ENCODE data around the gene EPN3. TPM values are rescaled to one million over a fixed set of nuclear protein-coding genes. Genes with fewer than 3 reads are reported as not detected.

EPN3 gene
- total RNA-seq, 2 experiments from 2014 or later, result not detected

DNA sequence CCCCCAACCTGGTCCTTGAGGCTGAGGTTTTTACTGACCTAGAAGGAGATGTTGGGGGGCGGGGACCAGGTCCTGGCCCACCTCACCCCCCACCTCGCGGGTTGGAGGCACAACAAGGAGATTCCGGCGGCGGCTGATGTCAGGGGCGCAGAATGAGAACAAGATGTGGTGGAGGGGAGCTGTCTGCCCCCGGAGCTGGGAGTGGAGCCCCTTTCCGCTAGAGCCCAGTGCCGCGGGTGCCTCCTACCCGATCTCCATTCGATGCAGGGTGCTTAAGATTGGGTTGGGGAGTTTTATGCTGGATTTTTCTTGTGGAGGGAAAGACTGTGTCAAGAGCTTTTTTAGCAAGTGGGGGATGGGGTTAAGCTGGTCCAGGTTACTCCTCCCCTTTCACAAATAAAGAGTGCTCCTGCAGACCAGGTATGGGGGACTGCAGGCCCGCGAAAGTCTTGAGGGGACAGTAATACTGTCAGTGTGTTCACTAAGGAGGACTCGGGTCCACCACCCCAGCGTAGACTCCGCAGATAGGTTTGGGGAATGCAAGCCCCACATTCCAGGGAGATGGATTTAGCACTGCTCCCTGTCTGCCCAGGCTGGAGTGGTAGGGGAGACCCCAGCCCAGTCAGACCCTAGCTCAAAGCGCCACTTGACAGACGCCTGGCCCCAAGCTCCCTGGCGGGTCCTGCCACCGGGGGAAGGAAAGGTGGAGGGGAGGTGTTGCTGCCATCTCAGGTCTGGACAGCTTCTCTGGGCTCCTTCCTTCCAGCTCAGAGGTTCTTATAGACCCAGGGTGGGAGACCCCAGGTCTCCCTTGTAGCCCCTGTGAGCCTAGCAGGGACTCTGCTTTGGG lies 29.9 kb downstream of the EPN3 start:
- Mint-ChIP-seq H3K27ac (no peak overlapping the region), H3K9me3 (ENCODE audit: low read depth) (no peaks in the 10 kb centered on the region), H3K27me3 (peaks cover 56% of the 10 kb centered on the region), H3K36me3 (ENCODE audit: low read depth) (no peaks in the 10 kb centered on the region), H3K4me3 (no peak overlapping the region), H3K4me1 (peaks cover 21% of the 10 kb centered on the region)
- ATAC-seq, result no peak
- peak; percentile 29 for DNase-seq
- ChIA-PET CTCF (interaction anchor here (0.9 to 1.8 kb wide), 11 partner anchors 11 to 280 kb away, joined by 3 to 9 read pairs (median 3); no protein-coding TSS in a partner anchor), POLR2A (no interaction called here)
- intact Hi-C loops (cut with DNase I, micrococcal nuclease), result loop anchor here in 1 of 2 experiments (5.0 kb wide), 1 partner anchor 65 kb away; no protein-coding TSS in a partner anchor

DNA sequence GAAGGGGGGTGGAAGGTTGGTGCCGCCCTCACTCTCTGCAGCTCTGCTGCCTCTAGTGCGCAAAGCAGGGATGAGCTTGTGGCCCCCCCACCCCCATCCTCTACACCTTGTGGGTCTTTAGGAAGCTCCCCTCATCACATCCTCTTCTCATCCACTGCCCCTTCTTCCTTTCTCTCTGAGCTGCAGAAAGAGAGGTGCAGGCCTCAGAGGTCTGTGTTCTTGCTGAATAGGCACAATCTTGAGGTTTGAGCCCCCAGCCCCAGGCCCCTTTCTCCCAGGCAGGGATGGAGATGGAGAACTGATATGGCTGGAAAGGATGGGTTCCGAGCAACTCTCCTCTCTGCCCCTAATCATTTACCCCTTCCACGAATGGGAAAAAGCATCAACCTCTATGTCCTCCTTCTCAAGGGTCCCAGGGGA lies 30.6 kb downstream of the EPN3 start:
- peaks cover 21% of the 10 kb centered on the region for H3K4me1 Mint-ChIP-seq
- DNase-seq (peak; percentile 30), ATAC-seq (no peak)
- POLR2A ChIA-PET, result no interaction called here
- H3K27me3 Mint-ChIP-seq, result peaks cover 55% of the 10 kb centered on the region
- no peaks in the 10 kb centered on the region for H3K36me3 Mint-ChIP-seq (ENCODE audit: low read depth)
- no peak overlapping the region for H3K4me3 Mint-ChIP-seq
- CTCF ChIA-PET, result interaction anchor here (0.7 to 1.8 kb wide), 9 partner anchors 12 to 279 kb away, joined by 3 to 9 read pairs (median 4); no protein-coding TSS in a partner anchor
- H3K9me3 Mint-ChIP-seq (ENCODE audit: low read depth), result no peaks in the 10 kb centered on the region
- intact Hi-C loops (cut with DNase I, micrococcal nuclease), result loop anchor here in 1 of 2 experiments (5.0 kb wide), 1 partner anchor 64 kb away; no protein-coding TSS in a partner anchor
- H3K27ac Mint-ChIP-seq, result no peak overlapping the region

DNA sequence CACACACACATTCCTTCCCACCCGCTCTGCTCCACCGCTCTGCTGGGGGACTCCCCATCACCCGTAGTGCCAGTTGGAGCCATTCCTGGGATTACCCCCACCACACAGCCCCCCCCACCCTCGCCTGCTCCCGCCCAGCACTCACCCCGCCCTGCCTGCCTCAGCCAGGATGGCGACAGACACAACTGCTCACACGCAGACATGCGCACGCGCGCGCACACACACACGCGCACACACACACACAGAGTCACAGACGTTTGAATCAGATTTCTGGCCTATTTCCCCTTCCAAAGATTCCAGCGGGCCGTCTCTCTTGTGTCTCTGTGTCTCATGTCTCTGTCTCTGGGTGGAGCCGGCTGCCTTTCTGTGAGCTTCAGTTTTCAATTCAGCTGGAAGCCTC lies 32.4 kb downstream of the EPN3 start:
- intact Hi-C loops (cut with DNase I, micrococcal nuclease), result loop anchor here in 1 of 2 experiments (5.0 kb wide), 1 partner anchor 62 kb away; no protein-coding TSS in a partner anchor
- ATAC-seq (no peak), DNase-seq (peak; percentile 48)
- H3K36me3 Mint-ChIP-seq (ENCODE audit: low read depth), result no peaks in the 10 kb centered on the region
- CTCF ChIA-PET, result interaction anchor here (0.6 to 0.9 kb wide), 3 partner anchors 10 to 167 kb away, joined by 3 to 6 read pairs (median 3); no protein-coding TSS in a partner anchor
- H3K27ac Mint-ChIP-seq, result no peak overlapping the region
- no peaks in the 10 kb centered on the region for H3K9me3 Mint-ChIP-seq (ENCODE audit: low read depth)
- H3K27me3 Mint-ChIP-seq, result peaks cover 43% of the 10 kb centered on the region
- peaks cover 11% of the 10 kb centered on the region for H3K4me1 Mint-ChIP-seq
- POLR2A ChIA-PET, result no interaction called here
- H3K4me3 Mint-ChIP-seq, result no peak overlapping the region

DNA sequence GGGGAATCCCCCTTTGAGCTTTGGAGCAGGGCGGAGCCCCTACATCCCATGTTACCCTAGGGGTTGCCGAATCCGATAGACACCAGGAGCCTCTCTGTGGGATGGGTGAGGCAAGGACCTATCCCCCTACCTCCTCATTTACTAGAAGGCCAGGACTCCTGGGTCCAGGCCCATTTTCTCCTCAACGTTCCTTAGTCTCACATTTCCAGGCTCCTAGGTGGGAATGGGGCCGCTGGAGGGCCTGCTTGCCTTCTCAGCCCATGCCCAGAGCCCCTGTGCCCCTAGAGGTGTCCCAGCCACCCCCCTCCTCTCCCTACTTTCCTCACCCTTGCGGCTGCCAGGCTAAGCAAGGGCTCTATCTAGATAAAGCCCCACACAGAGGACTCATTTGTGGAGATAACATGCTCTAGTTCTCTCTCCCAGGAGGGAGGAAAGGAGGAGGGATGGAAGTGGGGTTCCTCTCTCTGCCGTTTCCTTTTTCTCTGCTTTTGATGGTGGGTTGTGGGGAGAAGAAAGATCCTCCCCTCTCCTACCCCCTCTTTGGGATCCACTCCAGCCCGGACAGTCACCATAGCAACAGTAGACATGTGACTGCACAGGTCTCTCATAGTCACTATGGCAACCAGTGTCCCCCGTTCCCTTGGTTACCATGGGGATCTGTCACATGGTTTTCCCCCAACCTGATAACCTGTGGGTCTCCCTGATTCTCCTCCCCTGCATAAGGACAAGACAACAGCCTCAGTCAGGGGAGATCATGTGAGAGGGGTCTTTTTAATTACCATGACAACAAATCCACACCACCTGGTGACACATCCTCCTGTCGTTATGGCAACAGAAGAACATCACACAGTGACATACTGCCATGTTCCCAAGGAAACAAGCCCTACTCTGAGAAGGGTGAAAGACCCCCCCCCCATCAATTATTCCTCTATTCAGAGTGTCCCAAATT lies 33.1 kb downstream of the EPN3 start:
- CTCF ChIA-PET, result interaction anchor here (0.9 kb wide), 1 partner anchor 168 kb away, joined by 3 read pairs; no protein-coding TSS in a partner anchor

DNA sequence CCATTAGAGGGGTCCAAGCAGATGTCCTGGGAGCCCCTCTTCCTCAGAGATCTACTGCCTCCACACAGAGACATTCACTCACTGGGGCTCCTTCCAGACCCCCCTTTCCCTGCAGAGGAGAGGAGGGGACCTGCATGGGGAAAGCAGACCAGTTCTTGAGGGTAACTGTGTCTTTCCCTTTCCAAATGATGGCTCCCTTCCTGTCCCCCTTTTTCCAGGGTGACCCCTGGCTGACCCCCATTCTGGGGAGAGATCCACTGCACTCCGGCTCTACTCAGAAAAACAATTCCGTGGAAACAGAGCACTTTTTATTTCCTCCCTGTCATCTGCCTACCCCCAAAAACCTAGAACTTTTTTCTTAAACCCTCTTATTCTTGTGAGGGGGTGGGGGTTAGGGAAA lies 34.4 kb downstream of the EPN3 start:
- ChIA-PET CTCF (no interaction called here), POLR2A (no interaction called here)
- Mint-ChIP-seq H3K27ac (no peak overlapping the region), H3K9me3 (ENCODE audit: low read depth) (no peaks in the 10 kb centered on the region), H3K36me3 (ENCODE audit: low read depth) (no peaks in the 10 kb centered on the region), H3K27me3 (peaks cover 44% of the 10 kb centered on the region), H3K4me3 (no peak overlapping the region), H3K4me1 (peaks cover 8% of the 10 kb centered on the region)
- DNase-seq (no peak), ATAC-seq (no peak)
- intact Hi-C loops (cut with DNase I, micrococcal nuclease), result no loop called here

More for the DNA sequence above, 33.1 kb downstream of the EPN3 start:
- intact Hi-C loops (cut with DNase I, micrococcal nuclease), result no loop called here
- POLR2A ChIA-PET, result no interaction called here
- H3K36me3 Mint-ChIP-seq (ENCODE audit: low read depth), result no peaks in the 10 kb centered on the region
- no peak for ATAC-seq
- H3K4me1 Mint-ChIP-seq, result peaks cover 8% of the 10 kb centered on the region
- no peak overlapping the region for H3K4me3 Mint-ChIP-seq
- DNase-seq, result no peak
- H3K27ac Mint-ChIP-seq, result no peak overlapping the region
- no peaks in the 10 kb centered on the region for H3K9me3 Mint-ChIP-seq (ENCODE audit: low read depth)
- H3K27me3 Mint-ChIP-seq, result peaks cover 40% of the 10 kb centered on the region

DNA sequence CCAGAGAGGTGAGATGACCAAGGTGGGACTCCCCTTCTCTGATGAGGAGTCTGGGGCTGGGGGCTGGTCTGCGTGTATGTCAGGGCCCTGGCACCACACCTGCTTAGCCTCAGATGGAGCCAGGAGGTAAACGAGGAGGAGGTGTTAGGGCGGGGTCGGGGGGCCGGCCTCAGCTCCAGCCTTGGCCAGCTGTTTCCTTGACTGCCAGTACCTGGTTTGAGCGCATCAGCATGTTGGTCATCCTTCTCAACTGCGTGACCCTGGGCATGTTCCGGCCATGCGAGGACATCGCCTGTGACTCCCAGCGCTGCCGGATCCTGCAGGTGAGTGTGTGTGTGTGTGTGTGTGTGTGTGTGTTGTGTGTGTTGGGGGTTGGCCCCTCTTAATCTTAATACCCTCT lies 36.1 kb downstream of the EPN3 start:
- ATAC-seq, result no peak
- H3K27me3 Mint-ChIP-seq, result peaks cover 32% of the 10 kb centered on the region
- peaks cover 3% of the 10 kb centered on the region for H3K4me1 Mint-ChIP-seq
- POLR2A ChIA-PET, result no interaction called here
- no peak overlapping the region for H3K4me3 Mint-ChIP-seq
- no peaks in the 10 kb centered on the region for H3K36me3 Mint-ChIP-seq (ENCODE audit: low read depth)
- H3K27ac Mint-ChIP-seq, result no peak overlapping the region
- intact Hi-C loops (cut with DNase I, micrococcal nuclease), result no loop called here
- DNase-seq, result no peak
- CTCF ChIA-PET, result interaction anchor here (1.0 kb wide), 1 partner anchor 90 kb away, joined by 3 read pairs; no protein-coding TSS in a partner anchor
- H3K9me3 Mint-ChIP-seq (ENCODE audit: low read depth), result no peaks in the 10 kb centered on the region

DNA sequence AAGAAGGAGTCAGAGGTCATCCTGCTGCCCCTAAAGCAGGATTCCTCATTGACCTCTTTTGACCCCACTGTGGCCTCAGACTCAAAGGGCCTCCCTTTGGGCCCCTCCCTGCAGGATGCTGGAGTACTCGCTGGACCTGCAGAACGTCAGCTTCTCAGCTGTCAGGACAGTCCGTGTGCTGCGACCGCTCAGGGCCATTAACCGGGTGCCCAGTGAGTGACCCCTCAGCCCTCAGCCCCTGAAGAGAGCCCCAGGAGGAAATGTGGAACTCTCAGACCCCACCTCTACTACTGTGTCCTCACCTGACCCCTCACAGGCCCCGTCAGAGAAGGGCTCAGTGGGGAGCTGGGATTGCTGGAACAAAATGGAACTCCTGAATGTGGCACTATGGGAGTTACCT lies 37.1 kb downstream of the EPN3 start:
- Mint-ChIP-seq H3K27ac (no peak overlapping the region), H3K4me1 (peaks cover 3% of the 10 kb centered on the region), H3K4me3 (no peak overlapping the region), H3K36me3 (ENCODE audit: low read depth) (no peaks in the 10 kb centered on the region), H3K27me3 (peaks cover 25% of the 10 kb centered on the region), H3K9me3 (ENCODE audit: low read depth) (no peaks in the 10 kb centered on the region)
- no peak for ATAC-seq
- intact Hi-C loops (cut with DNase I, micrococcal nuclease), result no loop called here
- ChIA-PET CTCF (interaction anchor here (1.0 kb wide), 1 partner anchor 90 kb away, joined by 3 read pairs; no protein-coding TSS in a partner anchor), POLR2A (no interaction called here)
- no peak for DNase-seq

DNA sequence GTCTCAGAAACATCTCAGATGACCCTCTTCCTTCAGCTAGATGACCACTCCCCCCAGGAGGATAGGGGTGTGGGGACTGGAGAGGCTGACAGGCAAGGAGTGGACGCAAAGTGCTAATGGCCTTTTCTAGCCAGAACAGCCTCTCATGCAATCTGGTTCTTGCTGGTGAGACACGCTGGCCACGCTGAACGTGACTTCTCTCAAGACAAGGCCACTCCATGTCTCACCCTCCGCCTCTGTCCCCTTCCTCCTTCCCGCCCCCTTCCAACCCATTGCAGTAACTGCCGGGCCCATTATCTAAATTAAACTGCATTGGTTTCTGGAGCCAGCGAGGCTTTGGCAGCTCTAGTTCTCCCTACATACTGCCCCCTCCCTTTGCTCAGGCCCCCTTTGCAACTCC lies 37.5 kb downstream of the EPN3 start:
- Mint-ChIP-seq H3K27ac (no peak overlapping the region), H3K36me3 (ENCODE audit: low read depth) (no peaks in the 10 kb centered on the region), H3K4me3 (no peak overlapping the region), H3K9me3 (ENCODE audit: low read depth) (no peaks in the 10 kb centered on the region), H3K27me3 (peaks cover 20% of the 10 kb centered on the region), H3K4me1 (peaks cover under 1% of the 10 kb centered on the region)
- ATAC-seq, result no peak
- POLR2A ChIA-PET, result no interaction called here
- intact Hi-C loops (cut with DNase I, micrococcal nuclease), result no loop called here
- CTCF ChIA-PET, result no interaction called here
- DNase-seq, result no peak

DNA sequence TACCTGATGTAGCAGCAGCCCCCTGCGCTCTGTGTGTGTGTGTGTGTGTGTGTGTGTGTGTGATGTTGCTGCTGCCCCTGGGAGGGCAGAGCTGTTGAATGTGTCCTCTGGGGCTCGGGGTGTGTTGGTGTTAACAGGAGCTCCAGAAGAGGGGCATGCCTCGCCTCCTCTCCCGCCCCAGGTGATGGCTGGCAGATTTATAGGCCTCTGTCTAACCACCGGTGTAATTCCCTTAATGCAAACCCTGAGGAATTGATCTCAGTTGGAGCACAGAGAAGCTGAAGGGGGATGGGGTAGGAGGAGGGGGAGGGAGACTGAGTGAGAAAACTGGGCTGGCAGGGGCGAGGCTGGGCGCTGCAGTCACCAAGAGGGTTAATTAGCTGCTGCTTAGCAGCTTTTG lies 38.0 kb downstream of the EPN3 start:
- POLR2A ChIA-PET, result interaction anchor here (0.6 kb wide), 1 partner anchor 123 kb away, joined by 3 read pairs; no protein-coding TSS in a partner anchor
- CTCF ChIA-PET, result interaction anchor here (0.6 kb wide), 1 partner anchor 39 kb away, joined by 3 read pairs; no protein-coding TSS in a partner anchor

DNA sequence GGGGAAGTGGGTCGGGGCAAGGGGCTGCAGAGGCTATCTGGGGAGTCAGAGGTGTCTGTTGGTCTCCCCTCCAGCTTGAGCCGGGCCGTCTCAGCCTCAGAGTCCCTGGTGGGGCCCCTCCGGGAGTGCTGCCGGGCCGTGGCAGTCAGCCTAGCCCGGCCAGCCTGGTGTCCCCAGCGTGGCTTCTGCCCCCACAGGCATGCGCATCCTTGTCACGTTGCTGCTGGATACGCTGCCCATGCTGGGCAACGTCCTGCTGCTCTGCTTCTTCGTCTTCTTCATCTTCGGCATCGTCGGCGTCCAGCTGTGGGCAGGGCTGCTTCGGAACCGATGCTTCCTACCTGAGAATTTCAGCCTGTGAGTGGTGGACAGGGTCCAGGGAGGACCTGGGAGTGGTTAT lies 39.1 kb downstream of the EPN3 start:
- no peak for DNase-seq

More for the DNA sequence above, 38.0 kb downstream of the EPN3 start:
- Mint-ChIP-seq H3K4me3 (no peak overlapping the region), H3K27ac (no peak overlapping the region), H3K36me3 (ENCODE audit: low read depth) (no peaks in the 10 kb centered on the region), H3K4me1 (no peaks in the 10 kb centered on the region), H3K27me3 (peaks cover 19% of the 10 kb centered on the region), H3K9me3 (ENCODE audit: low read depth) (no peaks in the 10 kb centered on the region)
- no peak for DNase-seq
- intact Hi-C loops (cut with DNase I, micrococcal nuclease), result no loop called here
- no peak for ATAC-seq

DNA sequence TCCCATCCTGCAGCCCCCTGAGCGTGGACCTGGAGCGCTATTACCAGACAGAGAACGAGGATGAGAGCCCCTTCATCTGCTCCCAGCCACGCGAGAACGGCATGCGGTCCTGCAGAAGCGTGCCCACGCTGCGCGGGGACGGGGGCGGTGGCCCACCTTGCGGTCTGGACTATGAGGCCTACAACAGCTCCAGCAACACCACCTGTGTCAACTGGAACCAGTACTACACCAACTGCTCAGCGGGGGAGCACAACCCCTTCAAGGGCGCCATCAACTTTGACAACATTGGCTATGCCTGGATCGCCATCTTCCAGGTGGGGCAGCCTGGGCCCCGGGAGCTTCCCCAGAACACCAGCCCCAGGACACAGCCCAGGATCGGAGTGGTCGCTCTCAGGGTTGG lies 40.0 kb downstream of the EPN3 start:
- Mint-ChIP-seq H3K36me3 (ENCODE audit: low read depth) (no peaks in the 10 kb centered on the region), H3K27me3 (peaks cover 9% of the 10 kb centered on the region), H3K4me1 (no peaks in the 10 kb centered on the region), H3K4me3 (no peak overlapping the region), H3K27ac (no peak overlapping the region), H3K9me3 (ENCODE audit: low read depth) (no peaks in the 10 kb centered on the region)
- intact Hi-C loops (cut with DNase I, micrococcal nuclease), result no loop called here
- DNase-seq (no peak), ATAC-seq (no peak)
- ChIA-PET POLR2A (no interaction called here), CTCF (no interaction called here)

More for the DNA sequence above, 39.1 kb downstream of the EPN3 start:
- no peak for ATAC-seq
- CTCF ChIA-PET, result no interaction called here
- intact Hi-C loops (cut with DNase I, micrococcal nuclease), result no loop called here
- Mint-ChIP-seq H3K27ac (no peak overlapping the region), H3K27me3 (peaks cover 9% of the 10 kb centered on the region), H3K36me3 (ENCODE audit: low read depth) (no peaks in the 10 kb centered on the region), H3K9me3 (ENCODE audit: low read depth) (no peaks in the 10 kb centered on the region), H3K4me3 (no peak overlapping the region), H3K4me1 (no peaks in the 10 kb centered on the region)
- POLR2A ChIA-PET, result no interaction called here

Data from activated CD4-positive, alpha-beta T cell treated with anti-CD3 and anti-CD28 coated beads for 36 hours (primary cell).